SK-N-SH (cell line): Measurements from ENCODE around the gene ABLIM2. TPM values are rescaled to one million over a fixed set of nuclear protein-coding genes. Genes with fewer than 3 reads are reported as not detected.

Source experiments
- CTCF ChIA-PET: fragments of 300-600, 350-600 bp; formaldehyde crosslinking; extraction: SDS; loops from one replicate; lab custom pipeline; 2021; lab: Yijun Ruan, JAX
- POLR2A ChIA-PET: fragments of 350-600 bp; sonication (Branson Sonifier 250); formaldehyde crosslinking; extraction: SDS; loops from one replicate; lab custom pipeline; 2020; ENCODE audit warnings: antibody characterized with exemption, inconsistent platforms; lab: Yijun Ruan, JAX
- DNase-seq: peaks from one replicate; pipeline ENCODE4 v3.0.0; 2012
- H2AFZ ChIP-seq: fragments of 200-600 bp; sonication (generic); 2 replicates; pipeline ENCODE4 v1.8.1; 2016; ENCODE audit warnings: antibody characterized with exemption, mild to moderate bottlenecking, low read depth
- H3F3A ChIP-seq: fragments of 200-600 bp; sonication (generic); replicated peaks from 2 replicates; pipeline ENCODE3; 2016; ENCODE audit warnings: antibody characterized with exemption, mild to moderate bottlenecking; ENCODE audit not compliant: insufficient read depth
- H3K27ac ChIP-seq, 2 experiments: fragments of 200-500 bp in 1 of 2; fragments of 200-600 bp in 1 of 2; sonication (Bioruptor generic) in 1 of 2; sonication (generic), shearing (Covaris generic) in 1 of 2; 2 replicates each; pipeline versions ENCODE4 v1.5.1 to v1.6.1; 2014 to 2016; ENCODE audit warnings: low read depth in 2 of 2, inconsistent platforms in 1 of 2, low read length in 1 of 2, mild to moderate bottlenecking in 1 of 2, mixed read lengths in 1 of 2
- H3K27me3 ChIP-seq: fragments of 200-600 bp; sonication (generic), shearing (Covaris generic); 2 replicates; pipeline ENCODE4 v1.6.1; 2016; ENCODE audit warnings: mixed run types; ENCODE audit not compliant: insufficient read depth
- H3K36me3 ChIP-seq, 2 experiments: fragments of 200-500 bp in 1 of 2; fragments of 200-600 bp in 1 of 2; sonication (Bioruptor generic) in 1 of 2; sonication (generic) in 1 of 2; replicated peaks in 1 of 2; 2 replicates each; pipeline versions ENCODE3 to v1.5.1; 2014 to 2016; ENCODE audit warnings: low read length in 1 of 2, mild to moderate bottlenecking in 1 of 2; ENCODE audit not compliant: insufficient read depth in 2 of 2, control insufficient read depth in 1 of 2
- H3K4me1 ChIP-seq, 2 experiments: fragments of 200-500 bp in 1 of 2; fragments of 200-600 bp in 1 of 2; sonication (Bioruptor generic) in 1 of 2; sonication (generic), shearing (Covaris generic) in 1 of 2; 2 replicates each; pipeline versions ENCODE4 v1.5.1 to v1.6.1; 2014 to 2016; ENCODE audit warnings: low read depth in 1 of 2, low read length in 1 of 2, mixed run types in 1 of 2; ENCODE audit not compliant: insufficient read depth in 2 of 2, control insufficient read depth in 1 of 2
- H3K4me2 ChIP-seq: fragments of 200-600 bp; sonication (generic), shearing (Covaris generic); 2 replicates; pipeline ENCODE4 v1.6.1; 2017; ENCODE audit warnings: mixed run types
- H3K4me3 ChIP-seq, 2 experiments: fragments of 200-500 bp in 1 of 2; fragments of 200-600 bp in 1 of 2; sonication (Bioruptor generic) in 1 of 2; sonication (generic), shearing (Covaris generic) in 1 of 2; 2 replicates each; pipeline versions ENCODE4 v1.5.1 to v1.8.1; 2014 to 2016; ENCODE audit warnings: low read depth in 2 of 2, inconsistent platforms in 1 of 2, low read length in 1 of 2, mild to moderate bottlenecking in 1 of 2, mixed read lengths in 1 of 2, moderate library complexity in 1 of 2
- H3K79me2 ChIP-seq: fragments of 200-600 bp; sonication (generic); 2 replicates; pipeline ENCODE4 v1.8.1; 2017; ENCODE audit warnings: mild to moderate bottlenecking; ENCODE audit not compliant: insufficient read depth
- H3K9ac ChIP-seq: fragments of 200-600 bp; sonication (generic); 2 replicates; pipeline ENCODE4 v1.6.1; 2017; ENCODE audit warnings: mixed run types
- H3K9me2 ChIP-seq: fragments of 200-600 bp; sonication (generic); 2 replicates; pipeline ENCODE4 v1.6.1; 2017; ENCODE audit warnings: mixed run types
- H3K9me3 ChIP-seq: fragments of 200-600 bp; sonication (generic); 2 replicates; pipeline ENCODE4 v1.6.1; 2017; ENCODE audit warnings: mixed run types, mild to moderate bottlenecking, moderate library complexity
- H4K20me1 ChIP-seq: fragments of 200-600 bp; sonication (generic); 2 replicates; pipeline ENCODE4 v1.6.1; 2017; ENCODE audit warnings: mild to moderate bottlenecking, mixed run types; ENCODE audit not compliant: insufficient read depth
- EP300 ChIP-seq, 2 experiments: IDR thresholded peaks; 2 replicates each; pipeline versions ENCODE4 v1.4.0 to v1.6.1; 2012; ENCODE audit warnings: borderline replicate concordance in 1 of 2, low read depth in 1 of 2, low read length in 1 of 2
- MXI1 ChIP-seq: IDR thresholded peaks from 2 replicates; pipeline ENCODE4 v1.6.1; 2012; ENCODE audit warnings: mild to moderate bottlenecking, low read depth, low read length, improper control_type of control experiment
- RAD21 ChIP-seq: IDR thresholded peaks from 2 replicates; pipeline ENCODE4 v1.6.1; 2012; ENCODE audit warnings: mild to moderate bottlenecking, low read length
- RCOR1 ChIP-seq: fragments of 150-350 bp; IDR thresholded peaks from 2 replicates; pipeline ENCODE4 v1.6.1; 2017; ENCODE audit warnings: antibody characterized with exemption, low read length
- REST ChIP-seq: IDR thresholded peaks from 2 replicates; pipeline ENCODE4 v1.6.1; 2012; ENCODE audit warnings: mild to moderate bottlenecking, low read depth, low read length, moderate library complexity
- RXRA ChIP-seq: IDR thresholded peaks from 2 replicates; pipeline ENCODE4 v1.4.0; 2012; ENCODE audit warnings: low read depth, mild to moderate bottlenecking, borderline replicate concordance
- SIN3A ChIP-seq: IDR thresholded peaks from 2 replicates; pipeline ENCODE4 v1.6.1; 2012; ENCODE audit warnings: low read depth, mild to moderate bottlenecking, low read length, moderate library complexity, borderline replicate concordance
- TCF12 ChIP-seq: IDR thresholded peaks from 2 replicates; pipeline ENCODE4 v1.4.0; 2012
- WGBS: methylation state at CpG from one replicate; pipeline ENCODE4 v1.1.6; 2017; ENCODE audit warnings: low lambda C conversion rate; 5-methylcytosine and 5-hydroxymethylcytosine counted together
- polyA plus RNA-seq, 3 experiments: library from polyadenylated mRNA; depleted of rRNA; stranded (reverse); fragments of >200 nt; gene quantifications; 2 replicates each; pipeline ENCODE4 v1.2.3, GENCODE V29; 2012
- TF ChIP-seq, protein P1 (sequence below): IDR thresholded peaks from 2 replicates; pipeline ENCODE4 v1.4.0; 2012; ENCODE audit warnings: low read depth
- TF ChIP-seq, protein P2 (sequence below): IDR thresholded peaks from 2 replicates; pipeline ENCODE4; 2012

Gene ABLIM2
- polyA plus RNA-seq, 1 of the 3 experiments (the other 2 are of a cell fraction), result 0.53 TPM

- Histone ChIP-seq H3K4me3 (no peak overlapping the region), H3K27me3 (0 out of 2 replicates have a peak, but pooled peaks cover 6% of the 10 kb centered on the region), H3K79me2 (no peaks in the 10 kb centered on the region), H3K36me3 (no peaks in the 10 kb centered on the region), H3K9ac (no peak overlapping the region), H4K20me1 (no peaks in the 10 kb centered on the region), H3K27ac (no peak overlapping the region), H3K9me3 (no peaks in the 10 kb centered on the region), H3K4me1 (peaks cover 0 to 18% of the 10 kb centered on the region in 2 experiments; a peak in 1 of 4 replicates), H3K9me2 (no peaks in the 10 kb centered on the region), H3F3A (no peaks in the 10 kb centered on the region), H3K4me2 (no peak overlapping the region), H2AFZ (no peak overlapping the region)
- DNase-seq, result no peak
- ChIA-PET POLR2A (no interaction called here), CTCF (interaction anchor here (0.6 to 1.7 kb wide), 5 partner anchors 10 to 235 kb away, joined by 3 to 7 read pairs (median 3); no protein-coding TSS in a partner anchor)
- 65% methylated on average over 9 of the region's 13 CpGs for WGBS
- TF ChIP-seq RCOR1, result no peak
- no peak for TF ChIP-seq TCF12
- TF ChIP-seq RXRA, result no peak
- TF ChIP-seq, protein P1, sequence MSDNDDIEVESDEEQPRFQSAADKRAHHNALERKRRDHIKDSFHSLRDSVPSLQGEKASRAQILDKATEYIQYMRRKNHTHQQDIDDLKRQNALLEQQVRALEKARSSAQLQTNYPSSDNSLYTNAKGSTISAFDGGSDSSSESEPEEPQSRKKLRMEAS, result no peak
- TF ChIP-seq, protein P2, sequence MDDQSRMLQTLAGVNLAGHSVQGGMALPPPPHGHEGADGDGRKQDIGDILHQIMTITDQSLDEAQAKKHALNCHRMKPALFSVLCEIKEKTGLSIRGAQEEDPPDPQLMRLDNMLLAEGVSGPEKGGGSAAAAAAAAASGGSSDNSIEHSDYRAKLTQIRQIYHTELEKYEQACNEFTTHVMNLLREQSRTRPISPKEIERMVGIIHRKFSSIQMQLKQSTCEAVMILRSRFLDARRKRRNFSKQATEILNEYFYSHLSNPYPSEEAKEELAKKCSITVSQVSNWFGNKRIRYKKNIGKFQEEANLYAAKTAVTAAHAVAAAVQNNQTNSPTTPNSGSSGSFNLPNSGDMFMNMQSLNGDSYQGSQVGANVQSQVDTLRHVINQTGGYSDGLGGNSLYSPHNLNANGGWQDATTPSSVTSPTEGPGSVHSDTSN, result no peak
- no peak for TF ChIP-seq SIN3A
- TF ChIP-seq REST, result no peak
Measured at GRCh38 chr4:8173492-8174242, 15.1 kb upstream of the ABLIM2 start.

DNA sequence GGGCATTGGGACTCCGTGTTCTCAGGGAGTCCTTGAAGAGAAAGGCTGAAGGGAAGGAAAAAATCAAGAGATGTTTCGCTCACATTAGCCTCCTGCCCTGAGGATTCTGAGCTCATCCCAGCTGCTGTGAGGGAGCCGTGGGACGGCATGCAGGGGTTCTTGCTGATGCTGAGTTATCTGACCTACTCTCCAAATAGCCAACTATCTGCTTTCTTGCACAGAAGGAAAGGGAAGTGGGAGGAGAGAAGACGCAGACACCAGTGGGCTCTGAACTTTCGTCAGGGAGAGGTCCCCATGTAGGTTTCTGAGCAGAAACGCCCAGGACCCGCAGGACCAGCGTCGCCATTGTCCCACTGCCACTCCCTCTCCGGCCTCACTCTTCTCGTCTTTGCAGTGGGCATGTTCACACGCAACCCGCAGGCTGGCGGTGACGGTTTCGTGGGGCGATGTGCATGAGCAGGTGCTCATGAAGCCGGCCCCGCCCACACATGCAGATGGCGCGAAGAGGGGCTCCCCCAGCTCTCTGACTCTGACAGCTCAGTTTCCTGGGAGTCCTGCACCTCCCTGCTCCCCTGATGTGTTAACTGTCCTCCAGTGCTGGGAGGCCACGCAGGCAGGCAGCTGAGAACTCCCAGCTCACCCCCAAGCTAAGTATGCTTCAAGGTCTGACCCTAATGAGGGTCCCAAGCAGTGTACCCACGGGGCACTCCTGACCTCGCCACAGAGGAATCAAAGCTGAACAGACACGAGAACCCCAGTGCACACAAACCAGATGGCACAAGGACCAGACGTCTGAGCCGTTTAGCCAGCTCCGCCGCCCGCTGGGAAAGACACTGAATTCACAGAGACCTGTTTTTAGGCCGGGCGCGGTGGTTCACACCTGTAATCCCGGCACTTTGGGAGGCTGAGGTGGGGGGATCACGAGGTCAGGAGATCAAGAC is 13.6 kb upstream of the ABLIM2 start:
- no peak overlapping the region for H3K9ac ChIP-seq
- ChIA-PET POLR2A (interaction anchor here (0.7 kb wide), 1 partner anchor 22 kb away, joined by 3 read pairs; no protein-coding TSS in a partner anchor), CTCF (interaction anchor here (0.9 to 1.6 kb wide), 4 partner anchors 13 to 156 kb away, joined by 3 read pairs; no protein-coding TSS in a partner anchor)
- no peak for DNase-seq
- H3K9me3 ChIP-seq, result no peaks in the 10 kb centered on the region
- no peaks in the 10 kb centered on the region for H3F3A ChIP-seq
- no peaks in the 10 kb centered on the region for H3K79me2 ChIP-seq
- no peaks in the 10 kb centered on the region for H3K36me3 ChIP-seq
- no peak overlapping the region for H2AFZ ChIP-seq
- no peak overlapping the region for H3K27ac ChIP-seq
- H3K4me1 ChIP-seq, result peaks cover 0 to 9% of the 10 kb centered on the region in 2 experiments; a peak in 1 of 4 replicates
- H4K20me1 ChIP-seq, result no peaks in the 10 kb centered on the region
- no peak overlapping the region for H3K4me2 ChIP-seq
- no peak overlapping the region for H3K4me3 ChIP-seq
- 0 out of 2 replicates have a peak, but pooled peaks cover 6% of the 10 kb centered on the region for H3K27me3 ChIP-seq
- TF ChIP-seq EP300 (IDR thresholded peaks at IDR 0.05; ENCODE audit: borderline replicate concordance in 1 of 2, low read depth in 1 of 2, low read length in 1 of 2) (no peak), RAD21 (no peak), MXI1 (no peak), REST (no peak)
- H3K9me2 ChIP-seq, result no peaks in the 10 kb centered on the region
- WGBS, result 66% methylated on average over 29 of the region's 36 CpGs
